ENCODE measurements around the gene DISC1.

DNA sequence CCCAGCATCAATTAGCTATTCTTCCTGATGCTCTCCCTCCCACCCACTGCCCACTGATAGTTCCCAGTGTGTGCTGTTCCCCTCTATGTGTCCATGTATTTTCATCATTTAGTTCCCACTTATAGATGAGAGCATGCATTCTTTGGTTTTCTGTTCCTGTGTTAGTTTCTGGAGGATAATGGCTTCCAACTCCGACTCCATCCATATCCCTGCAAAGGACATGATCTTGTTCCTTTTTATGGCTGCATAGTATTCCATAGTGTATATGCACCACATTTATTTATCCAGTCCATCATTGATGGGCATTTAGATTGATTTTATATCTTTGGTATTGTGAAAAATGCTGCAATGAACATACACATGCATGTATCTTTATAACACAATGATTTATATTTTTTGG is 30.2 kb downstream of the DISC1 start:
- TF ChIP-seq POLR2A (IDR thresholded peaks at IDR 0.05; ENCODE audit: low read depth, low read length) (no peak), EZH2 (IDR thresholded peaks at IDR 0.05; ENCODE audit: borderline replicate concordance, low read depth, low read length, severe bottlenecking) (no peak), MAX (IDR thresholded peaks at IDR 0.05; ENCODE audit: insufficient read depth, insufficient read length) (no peak), POLR2AphosphoS5 (IDR thresholded peaks at IDR 0.05; ENCODE audit: insufficient read depth, low read depth, low read length) (no peak)
- TF ChIP-seq, protein P1, sequence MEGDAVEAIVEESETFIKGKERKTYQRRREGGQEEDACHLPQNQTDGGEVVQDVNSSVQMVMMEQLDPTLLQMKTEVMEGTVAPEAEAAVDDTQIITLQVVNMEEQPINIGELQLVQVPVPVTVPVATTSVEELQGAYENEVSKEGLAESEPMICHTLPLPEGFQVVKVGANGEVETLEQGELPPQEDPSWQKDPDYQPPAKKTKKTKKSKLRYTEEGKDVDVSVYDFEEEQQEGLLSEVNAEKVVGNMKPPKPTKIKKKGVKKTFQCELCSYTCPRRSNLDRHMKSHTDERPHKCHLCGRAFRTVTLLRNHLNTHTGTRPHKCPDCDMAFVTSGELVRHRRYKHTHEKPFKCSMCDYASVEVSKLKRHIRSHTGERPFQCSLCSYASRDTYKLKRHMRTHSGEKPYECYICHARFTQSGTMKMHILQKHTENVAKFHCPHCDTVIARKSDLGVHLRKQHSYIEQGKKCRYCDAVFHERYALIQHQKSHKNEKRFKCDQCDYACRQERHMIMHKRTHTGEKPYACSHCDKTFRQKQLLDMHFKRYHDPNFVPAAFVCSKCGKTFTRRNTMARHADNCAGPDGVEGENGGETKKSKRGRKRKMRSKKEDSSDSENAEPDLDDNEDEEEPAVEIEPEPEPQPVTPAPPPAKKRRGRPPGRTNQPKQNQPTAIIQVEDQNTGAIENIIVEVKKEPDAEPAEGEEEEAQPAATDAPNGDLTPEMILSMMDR (IDR thresholded peaks at IDR 0.05; ENCODE audit: extremely low read depth in 1 of 2, insufficient read depth in 1 of 2, low read depth in 1 of 2, low read length in 2 of 2): no peak
